Astrocyte of the hippocampus (primary cell): Measurements from ENCODE around the gene PPP1R26.
A peak's percentile ranks its signal among the peaks of the same experiment; 100 is the strongest.

Source experiments
- DNase-seq: peaks from one replicate; pipeline ENCODE4 v3.0.0; 2011; ENCODE audit warnings: low read depth, low spot score

PPP1R26 gene

DNA sequence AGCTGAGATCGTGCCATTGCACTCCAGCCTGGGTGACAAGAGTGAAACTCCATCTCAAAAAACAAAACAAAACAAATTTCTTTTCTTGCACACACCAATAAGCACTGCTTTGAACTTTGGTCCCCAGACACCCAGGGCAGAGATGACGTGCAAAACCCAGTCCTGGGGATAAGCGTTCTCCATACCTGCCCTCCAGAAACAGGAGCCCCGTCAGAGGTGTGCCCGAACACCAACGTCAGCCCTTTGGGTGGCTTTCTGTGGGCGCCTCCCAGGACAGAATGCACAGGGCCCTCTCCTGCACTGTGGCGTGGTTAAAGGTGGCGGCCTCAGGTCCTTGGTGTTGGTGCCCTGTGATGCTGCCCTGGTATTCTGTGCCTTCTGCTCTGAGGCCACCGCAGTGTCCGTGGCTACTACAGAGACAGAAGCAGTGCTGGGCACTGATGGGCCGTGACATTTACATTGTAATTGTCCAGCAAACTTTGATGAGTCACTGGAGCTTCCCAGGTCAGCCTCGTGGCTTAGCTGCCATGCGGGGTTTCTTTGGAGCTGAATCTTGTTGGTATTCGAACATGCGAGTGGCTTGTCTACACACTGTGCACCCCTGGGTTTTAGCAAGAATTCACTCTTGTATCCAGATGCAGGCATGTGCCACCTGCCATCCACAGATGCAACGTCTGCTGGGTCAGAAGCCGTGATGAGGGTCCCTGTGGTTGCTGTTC lies 9.8 kb downstream of the PPP1R26 start:
- DNase-seq = no peak

DNA sequence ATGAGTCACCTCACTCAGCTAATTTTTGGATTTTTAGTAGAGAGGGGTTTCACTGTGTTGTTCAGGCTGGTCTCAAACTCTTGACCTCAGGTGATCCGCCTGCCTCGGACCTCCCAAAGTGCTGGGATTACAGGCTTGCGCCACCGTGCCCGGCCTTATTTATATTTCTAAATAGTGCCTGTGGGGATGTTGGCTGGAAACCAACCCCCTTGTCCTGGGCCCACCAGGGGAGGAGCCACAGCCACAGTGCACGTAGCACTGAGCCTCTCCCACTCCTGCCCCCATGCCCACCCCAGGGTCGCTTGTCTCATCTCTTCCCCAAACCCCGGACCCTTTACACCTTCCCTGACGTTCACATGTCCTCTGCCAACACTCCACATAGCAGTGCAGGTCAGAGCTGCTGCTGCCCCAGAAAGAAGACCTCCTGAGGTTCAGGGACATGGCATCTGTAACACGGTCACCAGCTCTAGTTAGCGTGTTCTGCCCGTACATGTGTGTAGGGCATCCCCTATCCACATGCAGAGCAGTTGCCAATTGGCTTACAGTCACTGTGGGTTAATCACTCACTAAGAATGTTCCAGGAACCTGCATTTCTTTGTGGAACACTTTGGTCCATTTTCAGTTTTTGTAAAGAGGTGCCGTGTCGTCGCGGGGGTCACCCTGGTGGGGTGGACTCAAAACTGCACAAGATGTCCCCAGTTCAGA lies 10.7 kb downstream of the PPP1R26 start:
- no peak for DNase-seq

DNA sequence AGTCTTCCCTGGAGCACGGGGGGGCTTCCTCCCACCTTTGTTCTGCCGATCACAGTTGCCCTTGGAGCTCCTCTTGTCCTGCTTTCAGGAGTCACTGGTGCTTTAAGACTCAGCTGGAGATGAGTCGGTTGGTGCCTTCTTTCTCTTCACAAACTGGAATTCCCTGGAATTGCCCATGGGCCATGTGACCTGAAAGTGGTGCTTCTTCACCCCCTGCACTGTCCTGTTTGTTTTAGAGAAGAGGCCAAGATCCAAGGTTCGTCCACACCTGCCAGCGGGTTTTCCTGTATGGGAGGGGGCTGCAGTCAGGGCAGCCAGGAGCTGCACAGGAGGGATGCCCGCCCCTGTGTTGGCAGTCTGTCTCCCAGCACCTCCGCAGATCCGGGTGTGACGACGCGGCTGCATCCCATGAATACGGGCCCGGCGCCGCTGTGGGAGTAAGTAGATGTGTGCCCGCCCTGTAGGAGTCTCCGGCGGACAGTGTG lies 11.4 kb downstream of the PPP1R26 start:
- no peak for DNase-seq

DNA sequence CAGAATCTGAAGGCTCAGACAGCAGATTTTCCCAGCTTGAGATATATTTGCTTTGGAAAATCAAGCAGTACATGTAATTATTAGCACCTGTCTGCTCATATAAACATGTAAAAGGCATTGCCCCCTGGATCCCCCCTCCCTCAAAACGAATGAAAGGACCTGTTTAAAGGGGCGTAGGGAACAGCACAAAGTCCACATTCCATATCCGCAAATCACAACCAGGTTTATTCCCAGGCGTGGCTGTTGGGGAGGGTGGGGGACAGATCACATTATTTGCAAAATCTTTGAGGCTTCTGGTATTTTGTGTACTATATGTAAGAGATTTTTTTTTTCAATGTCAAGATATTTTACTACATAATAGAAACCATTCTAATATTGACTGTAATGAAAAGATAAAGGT lies 12.2 kb downstream of the PPP1R26 start:
- DNase-seq = no peak

DNA sequence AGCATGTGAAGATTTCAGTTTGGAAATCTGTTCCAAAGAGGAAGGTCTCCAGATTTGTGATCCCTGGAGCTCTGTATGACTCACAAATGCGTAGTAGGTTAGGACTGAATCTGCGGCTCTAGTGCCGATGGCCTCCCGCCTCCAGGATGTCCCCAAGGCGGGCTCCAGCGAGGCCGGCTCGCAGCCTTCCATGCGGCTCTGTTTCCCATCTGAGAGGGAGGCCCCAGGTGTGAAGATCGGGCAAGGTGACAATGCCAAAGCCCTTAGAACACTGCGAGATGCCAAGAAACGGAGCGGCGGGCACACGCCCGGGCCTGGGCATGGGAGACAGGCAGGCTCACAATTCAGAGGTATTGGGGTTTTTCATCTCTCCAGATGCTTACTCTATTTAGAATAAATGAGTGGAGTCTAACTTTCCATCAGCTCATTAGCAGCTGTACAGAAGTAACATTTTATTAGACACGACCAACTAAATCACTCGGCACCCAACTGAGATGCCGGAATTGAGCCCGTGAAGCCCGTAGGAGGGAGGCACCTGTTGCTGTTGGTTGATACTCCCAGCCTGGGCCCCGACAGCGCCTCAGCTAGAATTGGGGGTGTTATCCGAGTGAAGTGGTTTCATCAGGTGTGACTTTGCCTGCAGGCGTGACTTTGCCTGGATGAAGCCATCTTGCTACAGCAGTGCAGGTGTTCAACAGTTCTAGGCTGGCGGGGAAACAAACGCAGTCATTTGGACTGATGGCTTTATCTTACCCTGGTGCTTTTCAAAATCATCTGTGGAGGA lies 13.5 kb downstream of the PPP1R26 start:
- no peak for DNase-seq

DNA sequence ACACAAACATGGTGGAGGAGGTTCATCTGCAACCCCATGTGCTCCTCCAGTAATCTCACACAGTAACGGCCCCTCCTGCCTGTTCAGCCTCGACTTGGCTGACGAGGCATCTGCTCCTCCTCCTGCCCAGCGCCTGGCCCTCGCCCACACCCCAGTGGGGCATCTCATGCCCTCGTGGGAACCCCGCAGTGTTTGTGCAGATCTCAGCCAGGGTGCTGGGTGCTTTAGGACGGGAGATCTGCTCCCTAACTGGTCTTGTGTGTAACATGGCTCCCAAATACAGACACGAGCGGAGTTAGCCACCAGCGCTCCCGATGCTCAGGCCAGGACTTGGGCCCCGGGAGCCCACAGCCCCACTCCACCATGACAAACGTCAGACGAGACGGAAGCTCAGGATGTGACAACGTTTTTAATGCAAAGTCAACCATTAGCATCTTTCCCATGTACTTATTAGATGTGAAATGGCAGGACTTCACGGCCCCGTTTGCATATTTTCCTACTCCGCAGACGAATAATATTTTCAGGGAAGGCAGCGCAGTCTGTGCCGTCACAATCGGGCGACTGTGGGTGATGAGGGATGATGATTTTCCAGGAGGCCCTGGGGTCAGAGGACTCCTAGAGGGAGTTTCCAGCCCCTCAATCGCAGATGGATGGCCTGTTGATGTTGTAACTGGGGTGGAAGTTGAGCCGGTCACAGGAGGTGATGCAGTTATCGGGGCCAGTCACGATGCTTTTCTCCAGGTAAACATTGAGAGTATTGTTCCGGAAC lies 15.4 kb downstream of the PPP1R26 start:
- no peak for DNase-seq

DNA sequence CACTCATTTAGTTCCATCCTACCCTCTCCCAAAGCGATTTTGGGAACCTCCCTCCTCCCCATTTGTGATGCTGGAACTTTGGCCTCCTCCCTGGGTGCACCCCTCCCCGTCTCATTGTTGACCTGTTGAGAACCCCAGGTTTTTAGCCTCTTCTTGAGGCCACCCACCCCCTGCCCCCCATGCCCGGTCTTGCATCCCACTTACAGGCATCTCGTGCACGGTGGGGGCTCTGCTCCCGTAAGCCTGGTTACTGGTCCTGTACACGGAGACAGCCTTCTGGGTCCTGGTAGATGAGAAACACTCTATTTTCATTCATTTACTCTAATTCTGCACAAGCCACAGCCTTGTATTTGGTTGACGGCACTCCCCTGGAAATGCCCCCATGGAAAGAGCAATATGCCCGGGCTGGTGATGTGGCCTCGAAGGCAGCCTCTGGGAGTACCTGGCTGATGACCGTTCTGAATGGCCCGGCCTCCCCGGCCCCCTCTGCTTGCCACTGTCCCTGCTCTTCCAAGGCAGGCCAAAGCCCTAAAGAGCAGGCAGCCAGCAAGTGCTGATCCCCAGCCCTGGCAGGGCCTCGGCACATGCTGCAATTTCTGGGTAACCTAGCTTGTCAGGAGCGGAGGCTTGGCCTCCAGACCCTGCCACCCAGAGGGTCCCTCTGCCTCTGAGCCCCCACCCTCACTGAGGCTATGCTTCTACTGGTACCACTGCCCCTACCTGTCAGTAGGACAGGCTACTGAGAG lies 19.0 kb downstream of the PPP1R26 start:
- no peak for DNase-seq

DNA sequence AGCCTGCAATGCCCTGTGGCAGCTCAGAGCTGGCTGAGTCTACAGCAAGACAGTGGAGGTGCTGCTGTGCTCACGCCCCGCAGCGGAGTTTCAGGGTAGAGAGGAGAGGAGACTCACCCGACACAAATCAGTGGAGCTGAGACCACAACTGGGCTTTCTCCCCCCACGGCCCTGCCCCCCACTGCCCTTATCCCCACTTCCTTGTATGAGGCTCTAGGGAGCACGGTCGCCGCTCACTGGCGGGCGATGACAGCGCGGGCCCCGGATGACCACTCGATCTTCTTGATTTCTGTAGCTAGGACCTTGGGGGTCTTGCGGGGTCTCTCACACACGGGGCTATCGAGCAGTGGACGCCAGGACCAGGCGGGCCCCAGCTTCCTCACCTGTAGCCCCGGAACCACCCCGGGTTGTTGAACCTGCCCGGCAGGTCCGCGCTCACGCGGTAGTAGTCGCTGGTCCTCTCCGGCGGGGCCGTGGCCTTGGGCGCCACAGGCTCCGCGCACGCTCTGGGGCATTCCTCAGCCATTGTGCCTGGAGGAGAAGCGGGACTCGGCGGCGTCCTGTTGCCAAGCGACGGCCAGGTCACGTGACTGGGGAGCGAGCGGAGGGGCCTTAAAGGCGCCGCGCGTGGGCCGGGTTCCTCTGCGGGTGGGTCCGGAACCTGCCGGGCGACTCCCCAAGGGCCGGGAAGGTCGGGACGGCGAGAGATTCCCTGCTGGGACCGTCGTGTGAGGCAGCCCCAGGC lies 19.9 kb downstream of the PPP1R26 start:
- DNase-seq = peak; percentile 95

DNA sequence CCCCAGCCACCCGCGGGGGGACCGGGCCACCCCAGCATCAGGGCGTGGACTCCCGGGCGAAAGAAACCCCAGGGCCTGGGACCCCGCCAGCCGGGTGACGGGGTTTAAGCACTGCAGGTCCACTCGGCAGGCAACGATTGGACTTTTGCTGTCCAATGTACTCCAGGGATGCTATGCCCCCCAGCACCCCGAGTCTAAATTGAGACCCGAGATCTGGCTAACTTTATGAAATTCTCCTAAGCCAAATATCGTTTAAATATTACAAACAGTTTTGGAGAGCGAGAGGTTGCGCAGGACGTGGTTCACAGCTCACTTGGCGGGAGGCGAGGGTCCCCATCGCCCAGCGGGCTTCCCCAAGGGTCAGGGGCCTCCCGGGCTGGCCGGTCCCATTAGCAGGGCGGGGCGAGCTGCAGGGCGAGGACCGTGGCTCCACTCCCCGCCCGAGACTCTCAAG lies 20.5 kb downstream of the PPP1R26 start:
- DNase-seq = no peak

DNA sequence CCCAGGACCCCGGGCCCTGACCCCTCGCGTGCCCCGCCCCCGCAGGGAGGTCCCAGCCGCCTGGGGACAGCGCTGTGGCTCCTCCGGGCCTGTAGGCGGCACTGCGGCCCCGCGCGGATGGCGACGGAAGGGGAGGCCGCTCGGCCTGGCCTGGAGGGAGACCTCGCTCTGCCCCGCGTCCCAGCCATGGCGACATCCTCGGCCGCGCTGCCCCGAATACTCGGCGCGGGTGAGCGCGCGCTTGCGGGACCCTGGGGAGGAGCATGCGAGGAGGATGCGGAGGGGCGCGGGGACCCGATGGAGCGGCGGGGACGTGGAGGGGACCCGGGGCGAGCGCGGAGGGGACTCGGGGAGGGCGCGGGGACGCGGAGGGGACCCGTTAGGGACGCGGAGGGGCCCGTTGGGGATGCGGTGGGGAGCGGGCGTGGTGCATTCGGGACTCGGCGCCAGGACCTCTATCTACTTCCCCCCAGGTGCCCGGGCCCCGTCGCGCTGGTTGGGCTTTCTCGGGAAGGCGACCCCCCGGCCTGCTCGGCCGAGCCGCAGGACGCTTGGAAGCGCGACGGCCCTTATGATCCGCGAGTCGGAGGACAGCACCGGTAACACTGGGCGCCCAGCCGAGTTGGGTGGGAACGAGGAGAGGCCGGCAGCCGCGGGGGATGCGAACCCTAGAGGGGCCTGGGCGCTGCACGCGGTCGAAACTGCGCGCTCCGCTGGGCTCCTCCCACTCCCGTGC lies 21.1 kb downstream of the PPP1R26 start, which contains the start of gene MRPS2:
Gene MRPS2 (plus strand): TSS at position 158 of the 736 bp plus-strand sequence. CDS start 29 bp downstream, at position 187.
- DNase-seq = peak; percentile 96

DNA sequence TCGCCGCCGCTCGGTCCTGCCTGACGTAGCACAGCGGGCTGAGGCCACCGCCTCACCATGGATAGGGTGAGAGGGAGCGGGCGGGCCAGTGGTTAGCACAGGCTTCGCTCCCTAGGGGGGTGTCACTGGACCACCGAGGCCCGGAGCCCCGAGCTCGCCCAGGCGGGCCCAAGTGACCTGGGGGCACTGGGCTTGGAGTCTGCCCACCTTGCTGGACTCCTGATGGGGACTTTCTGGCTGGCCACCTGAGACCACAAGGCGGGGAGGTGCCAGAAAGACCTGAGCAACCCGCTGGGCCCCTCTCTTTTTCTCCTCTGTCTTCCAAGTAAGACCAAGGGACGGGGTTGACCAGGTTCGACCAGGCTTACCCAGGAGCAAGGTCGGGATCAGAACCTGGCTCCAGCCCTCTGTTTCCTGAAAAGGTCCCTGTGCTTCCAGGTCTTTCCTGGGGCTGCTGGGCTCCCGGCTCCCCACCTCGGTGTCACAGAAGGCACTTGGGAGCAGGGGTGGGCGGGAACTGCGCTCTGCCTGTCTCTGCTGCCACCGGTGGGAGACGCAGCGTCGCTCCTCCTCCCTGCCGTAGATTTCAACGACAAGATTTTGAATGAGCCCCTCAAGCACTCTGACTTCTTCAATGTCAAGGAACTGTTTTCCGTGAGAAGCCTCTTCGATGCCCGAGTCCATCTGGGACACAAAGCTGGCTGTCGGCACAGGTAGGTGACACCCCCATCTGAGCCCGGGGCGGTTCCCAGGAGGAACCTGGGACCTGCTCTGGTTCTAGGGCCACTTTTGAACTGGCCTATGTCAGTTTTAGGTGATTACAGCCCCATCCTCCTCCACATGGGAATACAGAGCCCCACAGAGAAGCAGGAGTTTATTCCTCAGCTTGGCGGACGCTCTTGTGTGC lies 21.9 kb downstream of the PPP1R26 start:
- DNase-seq = no peak

DNA sequence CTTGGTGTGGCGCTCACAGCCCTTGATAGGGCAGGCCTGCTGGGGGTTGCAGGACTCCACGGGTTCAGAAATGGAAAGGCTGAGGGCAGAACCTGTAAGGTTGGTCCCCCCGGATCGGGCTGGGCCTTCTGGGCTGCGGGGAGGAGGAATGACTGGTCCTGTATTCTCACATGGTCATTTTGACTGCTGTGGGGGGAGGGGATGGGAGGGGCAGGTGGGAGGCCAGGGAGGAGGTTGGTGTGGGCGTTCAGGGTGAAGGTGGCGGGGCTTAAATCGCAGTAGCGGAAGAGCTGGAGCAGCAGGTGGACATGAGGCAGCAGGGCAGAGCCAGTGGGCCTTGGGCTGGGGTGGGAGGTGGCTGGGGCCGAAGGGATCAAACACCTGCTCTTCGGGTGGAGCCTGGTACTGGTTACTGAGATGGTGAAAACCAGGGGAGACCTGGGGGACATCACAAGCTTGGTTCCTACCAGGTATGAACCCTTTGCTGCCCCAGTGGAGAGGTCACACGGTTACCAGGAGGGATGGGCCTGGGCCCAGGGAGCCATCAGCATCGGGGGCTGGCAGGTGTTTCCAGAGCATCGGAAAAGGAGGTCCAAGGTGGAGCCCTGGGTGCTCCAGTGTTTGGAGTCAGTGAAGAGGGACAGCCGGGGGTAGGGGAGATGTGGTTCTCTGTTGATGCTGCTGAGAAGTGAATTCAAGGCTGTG lies 22.7 kb downstream of the PPP1R26 start:
- DNase-seq = no peak

DNA sequence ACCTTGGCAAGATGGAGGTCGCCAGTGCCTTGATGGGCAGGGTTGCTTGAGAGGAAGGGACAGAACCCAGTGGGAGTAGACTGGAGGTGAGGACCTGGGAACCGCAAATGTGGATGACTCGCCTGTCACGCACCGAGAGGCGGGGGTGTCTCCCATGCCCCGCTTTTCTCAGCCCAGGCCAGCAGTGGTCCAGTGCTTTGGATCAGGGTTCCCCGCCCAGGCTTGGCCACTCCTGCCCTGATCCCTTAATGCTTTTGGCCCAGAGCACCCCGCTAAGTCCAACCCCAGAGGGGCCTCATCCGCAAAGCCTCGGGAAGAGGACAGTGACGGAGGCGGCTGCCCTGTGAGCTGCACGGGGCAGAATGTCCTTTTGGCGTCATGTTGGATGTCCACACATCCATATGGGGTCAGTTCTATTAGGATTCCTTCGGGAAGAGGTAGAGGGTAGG lies 23.3 kb downstream of the PPP1R26 start:
- DNase-seq = no peak

DNA sequence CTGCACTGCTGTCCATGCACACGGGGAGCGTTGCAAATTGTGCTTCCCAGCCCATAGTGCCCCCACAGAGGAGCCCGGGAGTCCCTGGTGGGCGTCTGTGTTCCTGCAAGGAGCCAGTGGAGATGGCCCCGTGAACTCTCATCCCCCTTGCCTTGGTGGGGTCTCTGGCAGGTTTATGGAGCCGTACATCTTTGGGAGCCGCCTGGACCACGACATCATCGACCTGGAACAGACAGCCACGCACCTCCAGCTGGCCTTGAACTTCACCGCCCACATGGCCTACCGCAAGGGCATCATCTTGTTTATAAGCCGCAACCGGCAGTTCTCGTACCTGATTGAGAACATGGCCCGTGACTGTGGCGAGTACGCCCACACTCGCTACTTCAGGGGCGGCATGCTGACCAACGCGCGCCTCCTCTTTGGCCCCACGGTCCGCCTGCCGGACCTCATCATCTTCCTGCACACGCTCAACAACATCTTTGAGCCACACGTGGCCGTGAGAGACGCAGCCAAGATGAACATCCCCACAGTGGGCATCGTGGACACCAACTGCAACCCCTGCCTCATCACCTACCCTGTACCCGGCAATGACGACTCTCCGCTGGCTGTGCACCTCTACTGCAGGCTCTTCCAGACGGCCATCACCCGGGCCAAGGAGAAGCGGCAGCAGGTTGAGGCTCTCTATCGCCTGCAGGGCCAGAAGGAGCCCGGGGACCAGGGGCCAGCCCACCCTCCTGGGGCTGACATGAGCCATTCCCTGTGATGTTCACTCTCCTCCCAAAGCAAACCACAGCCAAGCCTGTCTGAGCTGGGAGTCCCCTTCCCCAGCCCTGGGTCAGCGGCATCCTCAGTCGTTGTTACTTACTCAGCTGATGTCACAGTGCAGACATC lies 24.0 kb downstream of the PPP1R26 start:
- no peak for DNase-seq

DNA sequence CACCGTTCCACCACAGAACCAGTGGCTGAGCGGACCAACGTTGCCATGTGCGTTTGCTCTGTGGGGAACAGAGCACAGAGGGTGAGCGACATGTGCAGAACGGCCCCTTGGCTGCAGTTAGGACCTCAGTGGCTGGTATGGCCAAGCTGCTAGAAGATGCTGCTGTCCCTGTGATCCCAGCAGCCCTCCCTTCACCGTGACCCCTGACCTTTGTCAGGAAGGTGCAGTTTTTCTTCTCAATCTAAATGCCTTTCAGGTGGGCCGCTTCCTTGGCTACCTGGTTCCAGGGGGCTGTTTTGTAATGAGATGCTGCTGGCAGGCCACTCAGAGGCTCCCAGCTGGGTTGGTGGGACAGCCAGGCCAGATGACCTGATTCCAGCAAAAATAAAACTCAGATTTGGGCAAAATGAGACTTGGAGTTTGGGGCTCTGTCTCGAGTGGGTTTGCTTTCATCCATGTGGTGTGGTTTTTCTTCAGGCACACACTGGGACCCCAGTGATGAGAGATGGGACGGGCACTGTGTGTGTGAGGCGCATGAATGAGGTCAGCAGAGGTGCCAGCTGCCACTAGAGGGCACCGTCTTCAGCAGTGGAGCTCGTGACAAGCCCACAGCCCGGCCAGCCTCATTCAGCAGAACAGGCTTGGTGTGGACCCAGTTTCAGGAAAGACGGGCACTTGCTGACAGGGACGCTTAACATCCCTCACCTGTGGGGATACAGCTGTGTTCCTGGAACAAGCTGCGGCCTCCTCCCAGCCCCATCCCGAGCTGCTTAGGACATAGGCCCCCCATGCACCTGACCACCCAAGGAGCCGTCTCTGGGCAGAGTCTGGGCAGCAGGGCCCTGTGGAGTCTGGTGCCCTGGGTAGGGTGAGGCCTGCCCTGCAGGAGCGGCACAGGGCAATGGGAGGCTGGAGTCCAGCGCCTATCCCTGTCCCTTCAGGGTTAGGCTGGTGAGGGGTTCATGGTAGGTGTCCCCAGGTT lies 25.0 kb downstream of the PPP1R26 start:
- DNase-seq = peak; percentile 75
